Right lobe of liver (tissue), 4 donors: ENCODE data around the gene LLGL2.

ENCODE experiments used
- CTCF ChIP-seq, 4 donors: fragments of 200-600 bp in 3 of 4; fragments of 450-650 bp in 1 of 4; IDR thresholded peaks; one replicate each; pipeline versions ENCODE4 v1.5.1 to v1.8.0; 2016 to 2022; ENCODE audit warnings: antibody characterized with exemption in 4 of 4, mild to moderate bottlenecking in 2 of 4
- POLR2A ChIP-seq: fragments of 450-650 bp; IDR thresholded peaks from one replicate; pipeline ENCODE4 v1.6.1; 2017; ENCODE audit warnings: antibody characterized with exemption, mild to moderate bottlenecking
- donor health status: DM: no; HTN: no; CAD: no.
- donor health status: DM: no; HTN: no; CAD: no.
- donor health status: DM: no; HTN: yes; CAD: no.

DNA sequence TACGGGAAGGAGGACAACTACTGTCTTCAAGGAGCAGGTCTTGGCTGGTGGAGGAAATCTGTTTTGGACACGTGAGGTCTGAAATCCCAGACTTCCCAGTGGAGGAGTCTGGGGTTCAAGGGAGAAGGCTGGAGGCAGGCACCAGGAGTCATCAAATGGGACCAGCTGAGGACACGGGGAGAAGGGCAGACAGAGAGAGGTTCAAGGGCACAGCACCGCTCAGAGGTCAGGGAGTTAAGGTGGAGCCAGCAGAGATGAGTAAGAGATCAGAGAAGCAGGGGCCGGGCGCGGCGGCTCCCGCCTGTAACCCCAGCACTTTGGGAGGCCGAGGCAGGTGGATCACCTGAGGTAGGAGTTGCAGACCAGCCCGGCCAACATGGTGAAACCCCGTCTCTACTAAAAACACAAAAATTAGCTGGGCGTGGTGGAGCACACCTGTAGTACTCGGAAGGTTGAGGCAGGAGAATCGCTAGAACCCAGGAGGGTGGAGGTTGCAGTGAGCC lies 97.3 kb downstream of the LLGL2 start:
- TF ChIP-seq CTCF (IDR thresholded peaks at IDR 0.05) (no peak), POLR2A (no peak)
